Ascending aorta (tissue), 2 donors: Measurements from ENCODE around the gene INO80B. TPM values are rescaled to one million over a fixed set of nuclear protein-coding genes. Genes with fewer than 3 reads are reported as not detected.

Experiments
- DNase-seq, 2 donors: peaks; one replicate each; pipeline ENCODE4 v3.0.0-alpha.2; 2019; ENCODE audit warnings: low spot score in 2 of 2
- H3K27ac ChIP-seq, 2 donors: fragments of 200-600 bp; sonication (generic); one replicate each; pipeline ENCODE4 v1.5.1; 2016 to 2017; ENCODE audit warnings: mild to moderate bottlenecking in 1 of 2
- H3K27me3 ChIP-seq: fragments of 200-600 bp; sonication (generic); one replicate; pipeline ENCODE4 v1.5.1; 2017
- H3K36me3 ChIP-seq, 2 donors: fragments of 200-600 bp; sonication (generic); one replicate each; pipeline ENCODE4 v1.5.1; 2016
- H3K4me1 ChIP-seq, 2 donors: fragments of 200-600 bp; sonication (generic); one replicate each; pipeline ENCODE4 v1.5.1; 2016 to 2017; ENCODE audit warnings: mild to moderate bottlenecking in 1 of 2
- H3K4me3 ChIP-seq, 2 donors: fragments of 200-600 bp; sonication (generic); one replicate each; pipeline ENCODE4 v1.5.1; 2016 to 2017; ENCODE audit warnings: mild to moderate bottlenecking in 1 of 2
- H3K9me3 ChIP-seq, 2 donors: fragments of 200-600 bp; sonication (generic); one replicate each; pipeline ENCODE4 v1.5.1; 2016
- CTCF ChIP-seq, 3 experiments: fragments of 200-600 bp in 2 of 3; fragments of 450-650 bp in 1 of 3; sonication (generic) in 2 of 3; IDR thresholded peaks; one replicate each; pipeline ENCODE4 v1.5.1; 2016 to 2019; ENCODE audit warnings: antibody characterized with exemption in 3 of 3, mild to moderate bottlenecking in 1 of 3, moderate library complexity in 1 of 3
- intact Hi-C: fragments of 100-400 bp; cut with DNase I; formaldehyde crosslinking; loops from one replicate; pipeline ENCODE4 v1.15.1; 2023
- total RNA-seq: library from RNA; depleted of rRNA; stranded (reverse); fragments of >200 nt; gene quantifications from one replicate; pipeline ENCODE4 v1.1.0, GENCODE V29; 2016

The INO80B gene
- total RNA-seq, 1 donor from 2014 or later, result 79.4 TPM

DNA sequence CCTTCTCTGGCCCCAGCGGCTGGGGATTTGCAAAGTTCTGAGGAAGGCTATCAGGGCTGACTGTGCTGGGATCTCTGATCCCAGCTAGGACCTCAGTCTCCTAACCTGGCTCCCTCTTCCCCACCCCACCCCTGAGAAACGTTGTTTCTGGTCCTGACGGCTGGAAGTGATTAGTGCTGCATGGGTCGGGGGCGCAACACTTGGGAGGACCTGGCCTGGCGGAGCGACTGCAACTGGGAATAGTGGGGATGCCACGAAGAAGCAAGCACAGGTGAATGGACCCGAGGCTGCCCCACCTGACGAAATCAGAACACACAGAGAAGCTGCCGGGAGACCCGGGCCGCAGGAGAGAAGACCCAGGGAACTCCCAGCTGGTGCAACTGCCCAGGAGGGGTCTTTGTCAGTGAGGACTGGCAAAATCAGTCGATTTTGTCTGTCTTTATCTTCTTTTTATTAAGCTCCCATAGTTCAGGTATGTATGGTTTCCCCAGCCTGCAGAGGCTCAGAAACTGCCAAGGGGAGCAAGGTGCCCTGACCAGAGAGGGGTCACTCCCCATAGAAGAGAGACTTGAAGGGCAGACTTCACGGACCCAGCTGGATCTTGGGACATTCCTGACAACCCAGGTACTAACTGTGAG lies 45.2 kb downstream of the INO80B start:
- no peak overlapping the region for H3K27ac ChIP-seq
- H3K4me1 ChIP-seq, result peaks cover 3 to 13% of the 10 kb centered on the region in 2 donors
- no peaks in the 10 kb centered on the region for H3K9me3 ChIP-seq
- TF ChIP-seq CTCF (IDR thresholded peaks at IDR 0.05), result no peak
- intact Hi-C loops, result no loop called here
- H3K4me3 ChIP-seq, result no peak overlapping the region
- H3K27me3 ChIP-seq, result peaks cover 5% of the 10 kb centered on the region
- peaks cover 2 to 3% of the 10 kb centered on the region in 2 donors for H3K36me3 ChIP-seq
- DNase-seq, result no peak

GRCh38 chr2:74500578-74500946 lies 45.7 kb downstream of the INO80B start:
- peaks cover 5% of the 10 kb centered on the region for H3K27me3 ChIP-seq
- H3K9me3 ChIP-seq, result no peaks in the 10 kb centered on the region
- DNase-seq, result no peak
- H3K4me3 ChIP-seq, result no peak overlapping the region
- H3K36me3 ChIP-seq, result peaks cover 7 to 8% of the 10 kb centered on the region in 2 donors
- no peak for TF ChIP-seq CTCF (IDR thresholded peaks at IDR 0.05)
- no peak overlapping the region for H3K27ac ChIP-seq
- intact Hi-C loops, result no loop called here
- H3K4me1 ChIP-seq, result peaks cover 3 to 13% of the 10 kb centered on the region in 2 donors

- Histone ChIP-seq H3K27me3 (peaks cover 5% of the 10 kb centered on the region), H3K9me3 (no peaks in the 10 kb centered on the region), H3K27ac (no peak overlapping the region), H3K36me3 (peaks cover 7 to 14% of the 10 kb centered on the region in 2 donors), H3K4me1 (peaks cover 3 to 22% of the 10 kb centered on the region in 2 donors), H3K4me3 (no peak overlapping the region)
- intact Hi-C loops, result no loop called here
- DNase-seq, result no peak
- TF ChIP-seq CTCF (IDR thresholded peaks at IDR 0.05), result no peak
Measured at GRCh38 chr2:74501335-74502071, 46.6 kb downstream of the INO80B start.

DNA sequence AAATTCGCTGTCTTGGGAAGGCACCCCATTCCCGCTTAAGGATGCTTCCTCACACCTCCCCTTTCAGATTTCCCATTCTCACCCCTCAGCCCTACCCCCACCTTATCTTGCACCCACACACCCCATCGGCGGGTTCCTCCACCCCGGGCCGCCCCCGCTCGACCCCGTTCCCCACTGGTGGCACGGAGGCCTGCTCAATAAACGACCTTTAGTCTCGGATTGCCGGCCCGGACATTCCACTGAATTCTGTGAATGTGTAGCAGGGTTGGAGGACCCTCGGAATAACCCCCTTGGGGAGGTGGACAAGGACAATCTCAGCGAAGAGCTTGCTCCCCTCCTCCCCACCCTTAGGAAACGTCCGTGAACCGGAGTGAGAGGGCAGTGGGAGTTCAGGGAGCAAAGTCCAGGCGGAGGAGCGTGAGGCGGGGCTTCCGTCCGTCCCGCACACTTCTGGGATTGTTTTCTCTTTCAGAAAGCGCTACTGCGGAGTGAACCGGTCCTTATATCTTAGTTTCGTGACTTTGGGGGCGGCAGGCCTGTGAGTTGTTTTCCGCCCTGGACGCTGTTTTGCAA lies 47.3 kb downstream of the INO80B start:
- peaks cover 5% of the 10 kb centered on the region for H3K27me3 ChIP-seq
- peaks cover 3 to 26% of the 10 kb centered on the region in 2 donors for H3K4me1 ChIP-seq
- intact Hi-C loops, result no loop called here
- DNase-seq, result no peak
- peak overlapping the region in 1 of 2 donors; percentile 61 for H3K27ac ChIP-seq
- no peak for TF ChIP-seq CTCF (IDR thresholded peaks at IDR 0.05)
- H3K9me3 ChIP-seq, result no peaks in the 10 kb centered on the region
- peaks cover 7 to 14% of the 10 kb centered on the region in 2 donors for H3K36me3 ChIP-seq
- peak overlapping the region; percentile 54 to 68 for H3K4me3 ChIP-seq

DNA sequence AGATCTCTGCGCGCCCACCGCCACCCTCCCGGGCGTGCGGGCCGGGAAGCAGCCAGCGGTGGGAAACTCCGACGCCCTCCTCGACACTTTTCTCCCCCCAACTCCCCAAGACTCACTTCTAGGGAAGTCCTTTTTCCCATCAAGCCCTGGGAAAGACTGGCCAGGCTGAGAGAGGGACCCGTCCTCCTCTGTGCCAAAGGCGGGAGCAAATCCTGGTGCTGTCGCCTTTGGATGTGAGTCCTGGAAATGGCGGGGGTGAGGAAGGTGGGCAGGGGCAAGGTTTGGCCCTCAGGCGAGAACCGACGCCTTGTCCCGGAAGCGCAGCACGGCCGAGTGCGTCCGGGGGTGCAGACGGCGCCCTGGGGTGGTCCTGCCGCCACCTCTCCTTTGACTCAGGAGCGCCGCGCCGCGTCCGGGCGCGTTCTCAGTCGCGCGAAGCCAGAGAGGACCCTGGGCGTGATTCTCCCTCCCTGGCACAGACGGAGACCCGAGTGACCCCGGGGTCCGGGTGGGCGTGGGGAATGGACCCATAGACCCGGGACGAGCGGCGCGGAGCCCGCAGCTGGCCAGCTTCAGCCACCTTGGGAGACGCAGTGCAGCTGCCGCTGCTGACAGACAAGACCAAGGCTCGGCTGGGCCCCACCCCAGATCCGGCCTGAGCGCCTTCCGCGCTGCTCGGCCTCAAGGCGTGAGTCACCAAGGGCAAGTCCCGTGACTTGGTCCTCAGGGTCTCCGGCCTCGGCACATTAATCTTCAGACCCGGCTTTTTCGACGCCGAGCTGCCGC lies 48.0 kb downstream of the INO80B start:
- Histone ChIP-seq H3K27ac (peak overlapping the region; percentile 38 to 61), H3K4me3 (peak overlapping the region; percentile 54 to 68), H3K9me3 (no peaks in the 10 kb centered on the region), H3K36me3 (peaks cover 7 to 14% of the 10 kb centered on the region in 2 donors), H3K27me3 (peaks cover 5% of the 10 kb centered on the region), H3K4me1 (peaks cover 3 to 28% of the 10 kb centered on the region in 2 donors)
- DNase-seq, result peak; percentile 57 to 89
- intact Hi-C loops, result no loop called here
- TF ChIP-seq CTCF (IDR thresholded peaks at IDR 0.05), result peak in 2 of 3 experiments; percentile 27 to 29
